ENCODE results near the gene SERPINB1.

SERPINB1 gene

GRCh38 chr6:2827142-2827541 is 14.5 kb downstream of the SERPINB1 start:
- POLR2A ChIA-PET, result interaction anchor here (0.9 kb wide), 1 partner anchor 14 kb away, joined by 3 read pairs; no protein-coding TSS in a partner anchor
- no peak for TF ChIP-seq ZNF549 (tag by site-specific recombination; IDR thresholded peaks at IDR 0.05)
- no peak for TF ChIP-seq REPIN1 (tag by site-specific recombination; IDR thresholded peaks at IDR 0.05; ENCODE audit: low read depth)
- TF ChIP-seq GLIS2 (tag by site-specific recombination; IDR thresholded peaks at IDR 0.05), result no peak
- TF ChIP-seq, protein P1, sequence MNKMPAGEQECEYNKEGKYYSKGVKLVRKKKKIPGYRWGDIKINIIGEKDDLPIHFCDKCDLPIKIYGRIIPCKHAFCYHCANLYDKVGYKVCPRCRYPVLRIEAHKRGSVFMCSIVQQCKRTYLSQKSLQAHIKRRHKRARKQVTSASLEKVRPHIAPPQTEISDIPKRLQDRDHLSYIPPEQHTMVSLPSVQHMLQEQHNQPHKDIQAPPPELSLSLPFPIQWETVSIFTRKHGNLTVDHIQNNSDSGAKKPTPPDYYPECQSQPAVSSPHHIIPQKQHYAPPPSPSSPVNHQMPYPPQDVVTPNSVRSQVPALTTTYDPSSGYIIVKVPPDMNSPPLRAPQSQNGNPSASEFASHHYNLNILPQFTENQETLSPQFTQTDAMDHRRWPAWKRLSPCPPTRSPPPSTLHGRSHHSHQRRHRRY (tag by site-specific recombination; IDR thresholded peaks at IDR 0.05), result no peak
- TF ChIP-seq ZXDB (tag by site-specific recombination; IDR thresholded peaks at IDR 0.05), result no peak
- TF ChIP-seq BCL6B (tag by site-specific recombination; IDR thresholded peaks at IDR 0.05), result no peak
- no peak for TF ChIP-seq ZNF544 (tag by site-specific recombination; IDR thresholded peaks at IDR 0.05)
- H3K4me3 ChIP-seq (ENCODE audit: low read depth, low read length), result no peak overlapping the region
- CTCF ChIA-PET, result interaction anchor here (1.0 to 1.3 kb wide), 2 partner anchors 36 to 125 kb away, joined by 3 to 5 read pairs; no protein-coding TSS in a partner anchor
- no peaks in the 10 kb centered on the region for H3K4me1 ChIP-seq (ENCODE audit: control insufficient read depth, insufficient read depth, low read length)
- H3K27ac ChIP-seq (ENCODE audit: extremely low read depth, low read depth, low read length), result no peak overlapping the region
- no peaks in the 10 kb centered on the region for H3K9me3 ChIP-seq (ENCODE audit: control insufficient read depth, insufficient read depth, low read depth, low read length)
- H3K36me3 ChIP-seq (ENCODE audit: control insufficient read depth in 2 of 2, insufficient read depth in 1 of 2, low read length in 2 of 2), result no peaks in the 10 kb centered on the region

GRCh38 chr6:2826131-2826530 is 15.5 kb downstream of the SERPINB1 start:
- H3K4me1 ChIP-seq (ENCODE audit: control insufficient read depth, insufficient read depth, low read length), result no peaks in the 10 kb centered on the region
- TF ChIP-seq, protein P2, sequence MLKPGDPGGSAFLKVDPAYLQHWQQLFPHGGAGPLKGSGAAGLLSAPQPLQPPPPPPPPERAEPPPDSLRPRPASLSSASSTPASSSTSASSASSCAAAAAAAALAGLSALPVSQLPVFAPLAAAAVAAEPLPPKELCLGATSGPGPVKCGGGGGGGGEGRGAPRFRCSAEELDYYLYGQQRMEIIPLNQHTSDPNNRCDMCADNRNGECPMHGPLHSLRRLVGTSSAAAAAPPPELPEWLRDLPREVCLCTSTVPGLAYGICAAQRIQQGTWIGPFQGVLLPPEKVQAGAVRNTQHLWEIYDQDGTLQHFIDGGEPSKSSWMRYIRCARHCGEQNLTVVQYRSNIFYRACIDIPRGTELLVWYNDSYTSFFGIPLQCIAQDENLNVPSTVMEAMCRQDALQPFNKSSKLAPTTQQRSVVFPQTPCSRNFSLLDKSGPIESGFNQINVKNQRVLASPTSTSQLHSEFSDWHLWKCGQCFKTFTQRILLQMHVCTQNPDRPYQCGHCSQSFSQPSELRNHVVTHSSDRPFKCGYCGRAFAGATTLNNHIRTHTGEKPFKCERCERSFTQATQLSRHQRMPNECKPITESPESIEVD (tag by site-specific recombination; IDR thresholded peaks at IDR 0.05), result no peak
- TF ChIP-seq ZSCAN4 (tag by site-specific recombination; IDR thresholded peaks at IDR 0.05) (no peak), HOXD13 (CRISPR knock-in tag; IDR thresholded peaks at IDR 0.05; ENCODE audit: borderline replicate concordance) (no peak), ZNF473 (tag by site-specific recombination; IDR thresholded peaks at IDR 0.05) (no peak), ZNF501 (tag by site-specific recombination; IDR thresholded peaks at IDR 0.05) (no peak), ZNF121 (tag by site-specific recombination; IDR thresholded peaks at IDR 0.05) (no peak), ZNF529 (tag by site-specific recombination; IDR thresholded peaks at IDR 0.05; ENCODE audit: insufficient replicate concordance) (no peak)
- TF ChIP-seq, protein P3, sequence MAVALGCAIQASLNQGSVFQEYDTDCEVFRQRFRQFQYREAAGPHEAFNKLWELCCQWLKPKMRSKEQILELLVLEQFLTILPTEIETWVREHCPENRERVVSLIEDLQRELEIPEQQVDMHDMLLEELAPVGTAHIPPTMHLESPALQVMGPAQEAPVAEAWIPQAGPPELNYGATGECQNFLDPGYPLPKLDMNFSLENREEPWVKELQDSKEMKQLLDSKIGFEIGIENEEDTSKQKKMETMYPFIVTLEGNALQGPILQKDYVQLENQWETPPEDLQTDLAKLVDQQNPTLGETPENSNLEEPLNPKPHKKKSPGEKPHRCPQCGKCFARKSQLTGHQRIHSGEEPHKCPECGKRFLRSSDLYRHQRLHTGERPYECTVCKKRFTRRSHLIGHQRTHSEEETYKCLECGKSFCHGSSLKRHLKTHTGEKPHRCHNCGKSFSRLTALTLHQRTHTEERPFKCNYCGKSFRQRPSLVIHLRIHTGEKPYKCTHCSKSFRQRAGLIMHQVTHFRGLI (tag by site-specific recombination; IDR thresholded peaks at IDR 0.05), result no peak
- TF ChIP-seq, protein P4, sequence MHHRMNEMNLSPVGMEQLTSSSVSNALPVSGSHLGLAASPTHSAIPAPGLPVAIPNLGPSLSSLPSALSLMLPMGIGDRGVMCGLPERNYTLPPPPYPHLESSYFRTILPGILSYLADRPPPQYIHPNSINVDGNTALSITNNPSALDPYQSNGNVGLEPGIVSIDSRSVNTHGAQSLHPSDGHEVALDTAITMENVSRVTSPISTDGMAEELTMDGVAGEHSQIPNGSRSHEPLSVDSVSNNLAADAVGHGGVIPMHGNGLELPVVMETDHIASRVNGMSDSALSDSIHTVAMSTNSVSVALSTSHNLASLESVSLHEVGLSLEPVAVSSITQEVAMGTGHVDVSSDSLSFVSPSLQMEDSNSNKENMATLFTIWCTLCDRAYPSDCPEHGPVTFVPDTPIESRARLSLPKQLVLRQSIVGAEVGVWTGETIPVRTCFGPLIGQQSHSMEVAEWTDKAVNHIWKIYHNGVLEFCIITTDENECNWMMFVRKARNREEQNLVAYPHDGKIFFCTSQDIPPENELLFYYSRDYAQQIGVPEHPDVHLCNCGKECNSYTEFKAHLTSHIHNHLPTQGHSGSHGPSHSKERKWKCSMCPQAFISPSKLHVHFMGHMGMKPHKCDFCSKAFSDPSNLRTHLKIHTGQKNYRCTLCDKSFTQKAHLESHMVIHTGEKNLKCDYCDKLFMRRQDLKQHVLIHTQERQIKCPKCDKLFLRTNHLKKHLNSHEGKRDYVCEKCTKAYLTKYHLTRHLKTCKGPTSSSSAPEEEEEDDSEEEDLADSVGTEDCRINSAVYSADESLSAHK (tag by site-specific recombination; IDR thresholded peaks at IDR 0.05), result no peak
- TF ChIP-seq, protein P5, sequence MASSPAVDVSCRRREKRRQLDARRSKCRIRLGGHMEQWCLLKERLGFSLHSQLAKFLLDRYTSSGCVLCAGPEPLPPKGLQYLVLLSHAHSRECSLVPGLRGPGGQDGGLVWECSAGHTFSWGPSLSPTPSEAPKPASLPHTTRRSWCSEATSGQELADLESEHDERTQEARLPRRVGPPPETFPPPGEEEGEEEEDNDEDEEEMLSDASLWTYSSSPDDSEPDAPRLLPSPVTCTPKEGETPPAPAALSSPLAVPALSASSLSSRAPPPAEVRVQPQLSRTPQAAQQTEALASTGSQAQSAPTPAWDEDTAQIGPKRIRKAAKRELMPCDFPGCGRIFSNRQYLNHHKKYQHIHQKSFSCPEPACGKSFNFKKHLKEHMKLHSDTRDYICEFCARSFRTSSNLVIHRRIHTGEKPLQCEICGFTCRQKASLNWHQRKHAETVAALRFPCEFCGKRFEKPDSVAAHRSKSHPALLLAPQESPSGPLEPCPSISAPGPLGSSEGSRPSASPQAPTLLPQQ (tag by site-specific recombination; IDR thresholded peaks at IDR 0.05), result no peak
- POLR2A ChIA-PET, result no interaction called here
- H3K36me3 ChIP-seq (ENCODE audit: control insufficient read depth in 2 of 2, insufficient read depth in 1 of 2, low read length in 2 of 2), result no peaks in the 10 kb centered on the region
- H3K4me3 ChIP-seq (ENCODE audit: low read depth, low read length), result no peak overlapping the region
- H3K27ac ChIP-seq (ENCODE audit: extremely low read depth, low read depth, low read length), result no peak overlapping the region
- H3K9me3 ChIP-seq (ENCODE audit: control insufficient read depth, insufficient read depth, low read depth, low read length), result no peaks in the 10 kb centered on the region
- CTCF ChIA-PET, result interaction anchor here (1.0 to 2.0 kb wide), 2 partner anchors 20 to 35 kb away, joined by 3 to 8 read pairs; no protein-coding TSS in a partner anchor
